HCT116 (cell line): ENCODE data around the gene KNCN. TPM values are rescaled to one million over a fixed set of nuclear protein-coding genes. Genes with fewer than 3 reads are reported as not detected.

Source experiments
- ATAC-seq: fragments of 200-7000 bp; cut with Tn5 transposase; 2 replicates; pipeline ENCODE4 v1.9.1; 2020; ENCODE audit warnings: mild to moderate bottlenecking, moderate library complexity
- BruUV-seq: library from RNA; stranded (reverse); fragments of 400-500 nt; replicated peaks from 2 replicates; lab custom pipeline; 2021; lab: Mats Ljungman, UMichigan
- CTCF ChIA-PET: fragments of 300-600 bp; sonication (Branson Sonifier 250); formaldehyde crosslinking; loops from one replicate; lab custom pipeline; 2021; ENCODE audit warnings: antibody characterized with exemption; lab: Charles Lee
- POLR2A ChIA-PET: fragments of 300-600, 350-600 bp; sonication (Branson Sonifier 250); formaldehyde crosslinking; loops from one replicate; lab custom pipeline; 2021; ENCODE audit warnings: antibody characterized with exemption; lab: Charles Lee
- RAD21 ChIA-PET, 2 experiments: fragments of 300-600 bp; sonication (Branson Sonifier 250); formaldehyde crosslinking; loops; one replicate each; lab custom pipeline; 2023; ENCODE audit warnings: low total read pairs in 2 of 2; ENCODE audit not compliant: uncharacterized antibody in 2 of 2, unreplicated experiment in 2 of 2, low non-redundant PET in 1 of 2; lab: Charles Lee
- DNase-seq: peaks from one replicate; pipeline ENCODE4 v3.0.0-alpha.2; 2010; ENCODE audit warnings: low read depth, low spot score
- H2AFZ ChIP-seq: fragments of 200-600 bp; shearing (Covaris generic), sonication (generic); 2 replicates; pipeline ENCODE4 v1.6.1; 2017; ENCODE audit warnings: low read depth, mixed run types, mixed read lengths, antibody characterized with exemption, low read length; ENCODE audit not compliant: poor library complexity, severe bottlenecking
- H3K27ac ChIP-seq: 2 replicates; pipeline ENCODE4 v1.5.1; 2012; ENCODE audit warnings: low read depth, low read length
- H3K27me3 ChIP-seq: fragments of 200-600 bp; sonication (generic); 2 replicates; pipeline ENCODE4 v1.6.1; 2016; ENCODE audit warnings: mixed run types, low read length, mixed read lengths; ENCODE audit not compliant: insufficient read depth
- H3K36me3 ChIP-seq, 2 experiments: fragments of 200-500 bp in 1 of 2; fragments of 200-600 bp in 1 of 2; sonication (Bioruptor generic) in 1 of 2; sonication (generic) in 1 of 2; 2 replicates each; pipeline versions ENCODE4 v1.5.1 to v1.6.1; 2014 to 2016; ENCODE audit warnings: low read length in 2 of 2, inconsistent platforms in 1 of 2, mixed read lengths in 1 of 2, mixed run types in 1 of 2; ENCODE audit not compliant: insufficient read depth in 2 of 2, control insufficient read depth in 1 of 2
- H3K4me1 ChIP-seq, 2 experiments: fragments of 200-600 bp in 1 of 2; sonication (generic) in 1 of 2; 2 replicates each; pipeline versions ENCODE4 v1.5.1 to v1.6.1; 2012 to 2017; ENCODE audit warnings: low read length in 2 of 2, inconsistent platforms in 1 of 2, mild to moderate bottlenecking in 1 of 2, mixed read lengths in 1 of 2, mixed run types in 1 of 2, moderate library complexity in 1 of 2; ENCODE audit not compliant: insufficient read depth in 2 of 2, control insufficient read depth in 1 of 2
- H3K4me2 ChIP-seq: fragments of 200-600 bp; sonication (generic); 2 replicates; pipeline ENCODE4 v1.6.1; 2017; ENCODE audit warnings: mixed run types, low read length, mixed read lengths
- H3K4me3 ChIP-seq, 2 experiments: fragments of 200-600 bp in 1 of 2; sonication (generic) in 1 of 2; replicated peaks in 1 of 2; 2 replicates each; pipeline ENCODE4 v1.5.1; 2011 to 2016; ENCODE audit warnings: low read length in 2 of 2, control low read depth in 1 of 2, low read depth in 1 of 2, mild to moderate bottlenecking in 1 of 2, mixed read lengths in 1 of 2, mixed run types in 1 of 2
- H3K79me2 ChIP-seq: fragments of 200-600 bp; sonication (generic); 2 replicates; pipeline ENCODE4 v1.6.1; 2017; ENCODE audit warnings: mild to moderate bottlenecking, mixed run types, low read length, moderate library complexity, mixed read lengths; ENCODE audit not compliant: insufficient read depth
- H3K9ac ChIP-seq: fragments of 200-600 bp; sonication (generic); 2 replicates; pipeline ENCODE4 v1.6.1; 2016; ENCODE audit warnings: low read length, mixed read lengths
- H3K9me2 ChIP-seq: fragments of 200-600 bp; sonication (generic), shearing (Covaris generic); 2 replicates; pipeline ENCODE4 v1.6.1; 2017; ENCODE audit warnings: mixed run types, mild to moderate bottlenecking, moderate library complexity; ENCODE audit not compliant: insufficient read depth
- H3K9me3 ChIP-seq, 2 experiments: fragments of 200-500 bp in 1 of 2; fragments of 200-600 bp in 1 of 2; sonication (Bioruptor generic) in 1 of 2; sonication (generic) in 1 of 2; 2 replicates each; pipeline ENCODE4 v1.6.1; 2014 to 2017; ENCODE audit warnings: low read length in 2 of 2, mixed read lengths in 2 of 2, inconsistent platforms in 1 of 2, low read depth in 1 of 2, mild to moderate bottlenecking in 1 of 2, mixed run types in 1 of 2, moderate library complexity in 1 of 2; ENCODE audit not compliant: control insufficient read depth in 1 of 2, insufficient read depth in 1 of 2
- H4K20me1 ChIP-seq: fragments of 200-600 bp; sonication (generic), shearing (Covaris generic); 2 replicates; pipeline ENCODE4 v1.6.1; 2017; ENCODE audit warnings: mixed run types, mild to moderate bottlenecking, moderate library complexity; ENCODE audit not compliant: insufficient read depth
- ATF3 ChIP-seq: IDR thresholded peaks from 2 replicates; pipeline ENCODE4 v1.6.1; 2012
- CBX3 ChIP-seq: IDR thresholded peaks from 2 replicates; pipeline ENCODE4 v1.6.1; 2012; ENCODE audit warnings: low read depth
- CEBPB ChIP-seq: IDR thresholded peaks from 2 replicates; pipeline ENCODE4 v1.6.1; 2012; ENCODE audit warnings: low read depth
- CTCF ChIP-seq, 3 experiments: fragments of 200-600 bp in 1 of 3; sonication (generic) in 1 of 3; IDR thresholded peaks in 2 of 3; conservative IDR thresholded peaks in 1 of 3; 2 replicates each; pipeline ENCODE4 v1.5.1; 2012 to 2017; ENCODE audit warnings: low read depth in 2 of 3, low read length in 2 of 3, antibody characterized with exemption in 1 of 3, borderline replicate concordance in 1 of 3, control low read depth in 1 of 3, mild to moderate bottlenecking in 1 of 3, mixed read lengths in 1 of 3, mixed run types in 1 of 3, moderate library complexity in 1 of 3; ENCODE audit not compliant: insufficient read depth in 1 of 3
- EGR1 ChIP-seq: IDR thresholded peaks from 2 replicates; pipeline ENCODE4 v1.6.1; 2012; ENCODE audit warnings: low read depth
- EZH2phosphoT487 ChIP-seq: fragments of 200-600 bp; IDR thresholded peaks from 2 replicates; pipeline ENCODE4 v1.6.1; 2018; ENCODE audit warnings: antibody characterized with exemption, borderline replicate concordance
- JUND ChIP-seq: IDR thresholded peaks from 2 replicates; pipeline ENCODE4 v1.6.1; 2012
- MAX ChIP-seq: IDR thresholded peaks from 2 replicates; pipeline ENCODE4 v1.6.1; 2012
- POLR2AphosphoS5 ChIP-seq: IDR thresholded peaks from 2 replicates; pipeline ENCODE4 v1.6.1; 2011; ENCODE audit warnings: mild to moderate bottlenecking, low read depth, low read length, moderate library complexity
- RAD21 ChIP-seq: IDR thresholded peaks from 2 replicates; pipeline ENCODE4 v1.6.1; 2012; ENCODE audit warnings: low read depth, mild to moderate bottlenecking
- SRF ChIP-seq: IDR thresholded peaks from 2 replicates; pipeline ENCODE4 v1.6.1; 2012; ENCODE audit warnings: low read depth
- YY1 ChIP-seq: IDR thresholded peaks from 2 replicates; pipeline ENCODE4 v1.6.1; 2011; ENCODE audit warnings: low read length, low read depth, moderate library complexity, mild to moderate bottlenecking; ENCODE audit not compliant: insufficient replicate concordance; ENCODE audit errors: extremely low read depth
- ZNF274 ChIP-seq: fragments of 200-500 bp; sonication (Bioruptor generic); IDR thresholded peaks from 2 replicates; pipeline ENCODE4 v1.6.1; 2014; ENCODE audit warnings: mild to moderate bottlenecking, low read depth, low read length, inconsistent platforms
- intact Hi-C: fragments of 100-400 bp; cut with micrococcal nuclease; formaldehyde crosslinking; loops from 2 replicates; pipeline ENCODE4 v1.10.0; 2022
- total RNA-seq: library from RNA; stranded (reverse); gene quantifications from one replicate; pipeline ENCODE4 v1.2.1, GENCODE V29; 2021; ENCODE audit not compliant: unreplicated experiment
- TF ChIP-seq, protein P1 (sequence below): IDR thresholded peaks from 2 replicates; pipeline ENCODE4 v1.6.1; 2011; ENCODE audit warnings: mild to moderate bottlenecking, low read length, moderate library complexity; ENCODE audit not compliant: insufficient replicate concordance; ENCODE audit errors: extremely low read depth

Gene KNCN
- total RNA-seq, 1 experiment from 2014 or later = not detected

DNA sequence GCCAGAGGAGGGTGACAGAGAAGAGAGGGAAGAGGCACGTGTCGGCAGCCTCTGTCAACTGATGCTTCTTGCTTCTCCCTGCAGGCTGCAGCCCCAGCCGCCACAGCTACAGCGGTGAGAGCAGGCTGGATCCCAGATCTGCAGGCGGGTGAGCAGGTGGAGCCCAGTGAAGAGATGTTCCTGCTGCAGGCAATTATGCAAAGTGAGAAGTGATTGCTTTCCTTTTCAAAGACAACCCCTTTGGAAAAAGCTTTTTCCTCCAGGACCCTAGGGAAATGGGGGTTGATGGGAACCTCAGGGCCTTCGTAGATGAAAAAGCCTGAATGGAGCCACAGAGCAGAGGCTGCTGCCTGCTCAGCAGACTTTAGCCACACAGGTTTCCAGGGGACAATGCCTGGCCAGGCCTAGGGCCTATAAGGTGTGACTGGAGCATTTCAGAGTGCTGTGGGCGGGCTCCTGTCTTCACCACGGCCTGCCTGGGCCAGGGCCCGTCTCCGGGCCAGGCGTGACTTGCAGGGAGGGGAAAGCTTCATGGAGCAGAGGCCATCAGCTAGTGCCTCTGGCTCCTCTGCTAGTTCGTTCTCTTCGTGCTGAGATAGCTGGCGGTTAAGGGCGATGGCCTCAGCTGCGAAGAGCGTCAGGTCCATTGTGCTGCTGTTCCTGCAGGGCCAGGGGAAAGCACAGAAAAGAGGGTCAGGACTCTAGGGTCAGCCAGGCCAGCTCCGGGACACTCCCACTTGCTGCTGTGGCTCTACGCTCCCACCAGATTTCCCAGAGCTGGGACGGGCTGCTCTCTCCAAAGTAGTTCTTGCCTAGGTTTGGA lies 6.9 kb upstream of the KNCN start:
- H3K79me2 ChIP-seq = no peaks in the 10 kb centered on the region
- ChIA-PET CTCF (interaction anchor here (1.0 kb wide), 1 partner anchor 116 kb away, joined by 3 read pairs; no protein-coding TSS in a partner anchor), RAD21 (no interaction called here), POLR2A (no interaction called here)
- peaks cover 0 to 2% of the 10 kb centered on the region in 2 experiments; a peak in 2 of 4 replicates for H3K36me3 ChIP-seq
- no peak overlapping the region for H3K27ac ChIP-seq
- no TSS peak for BruUV-seq
- H3K9ac ChIP-seq = no peak overlapping the region
- no peak overlapping the region for H3K4me2 ChIP-seq
- H3K4me3 ChIP-seq = no peak overlapping the region
- H3K27me3 ChIP-seq = no peaks in the 10 kb centered on the region
- H3K4me1 ChIP-seq = peaks cover 0 to 7% of the 10 kb centered on the region in 2 experiments; a peak in 2 of 4 replicates
- no peaks in the 10 kb centered on the region; the same call in 1 of the 2 replicates for H4K20me1 ChIP-seq
- ATAC-seq (no peak), DNase-seq (no peak)
- intact Hi-C loops = no loop called here
- no peaks in the 10 kb centered on the region for H3K9me3 ChIP-seq
- no peak overlapping the region for H2AFZ ChIP-seq
- no peaks in the 10 kb centered on the region for H3K9me2 ChIP-seq
- TF ChIP-seq MAX = no peak
- TF ChIP-seq JUND = no peak
- no peak for TF ChIP-seq CEBPB

DNA sequence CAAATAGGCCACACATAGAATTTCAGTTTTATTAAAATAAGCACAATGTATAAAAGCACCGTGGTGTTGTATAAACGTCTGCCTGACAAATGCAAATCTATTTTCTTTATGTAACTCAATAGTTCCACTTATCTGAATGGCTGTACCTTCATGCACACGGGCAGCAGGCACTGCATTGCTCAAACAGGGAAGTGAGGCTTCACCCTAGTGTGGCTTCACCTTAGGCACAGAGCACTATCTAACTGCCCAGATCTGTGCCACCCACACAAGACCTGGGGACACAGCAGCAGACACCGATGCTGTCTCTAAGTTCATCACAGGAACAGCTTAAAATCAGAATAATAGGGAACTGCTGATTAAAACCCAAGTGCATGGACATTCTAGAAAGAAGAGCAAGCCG lies 6.0 kb upstream of the KNCN start:
- Histone ChIP-seq H3K79me2 (no peaks in the 10 kb centered on the region), H3K9ac (no peak overlapping the region), H3K9me3 (no peaks in the 10 kb centered on the region), H3K4me2 (no peak overlapping the region), H2AFZ (no peak overlapping the region), H4K20me1 (no peaks in the 10 kb centered on the region; the same call in 1 of the 2 replicates), H3K4me1 (peaks cover 0 to 7% of the 10 kb centered on the region in 2 experiments; a peak in 2 of 4 replicates), H3K27ac (no peak overlapping the region), H3K27me3 (no peaks in the 10 kb centered on the region), H3K9me2 (no peaks in the 10 kb centered on the region), H3K4me3 (no peak overlapping the region), H3K36me3 (no peaks in the 10 kb centered on the region; a peak in 2 of 4 replicates)
- intact Hi-C loops = no loop called here
- ChIA-PET CTCF (interaction anchor here (1.0 kb wide), 1 partner anchor 115 kb away, joined by 3 read pairs; no protein-coding TSS in a partner anchor), RAD21 (no interaction called here), POLR2A (no interaction called here)
- BruUV-seq = TSS peak; percentile 35
- no peak for DNase-seq
- no peak for ATAC-seq
- TF ChIP-seq EZH2phosphoT487 = no peak
- TF ChIP-seq ATF3 = no peak
- no peak for TF ChIP-seq SRF
- TF ChIP-seq JUND = no peak
- no peak for TF ChIP-seq CBX3
- no peak for TF ChIP-seq POLR2AphosphoS5
- no peak for TF ChIP-seq EGR1
- TF ChIP-seq ZNF274 = no peak
- no peak for TF ChIP-seq RAD21
- TF ChIP-seq, protein P1, sequence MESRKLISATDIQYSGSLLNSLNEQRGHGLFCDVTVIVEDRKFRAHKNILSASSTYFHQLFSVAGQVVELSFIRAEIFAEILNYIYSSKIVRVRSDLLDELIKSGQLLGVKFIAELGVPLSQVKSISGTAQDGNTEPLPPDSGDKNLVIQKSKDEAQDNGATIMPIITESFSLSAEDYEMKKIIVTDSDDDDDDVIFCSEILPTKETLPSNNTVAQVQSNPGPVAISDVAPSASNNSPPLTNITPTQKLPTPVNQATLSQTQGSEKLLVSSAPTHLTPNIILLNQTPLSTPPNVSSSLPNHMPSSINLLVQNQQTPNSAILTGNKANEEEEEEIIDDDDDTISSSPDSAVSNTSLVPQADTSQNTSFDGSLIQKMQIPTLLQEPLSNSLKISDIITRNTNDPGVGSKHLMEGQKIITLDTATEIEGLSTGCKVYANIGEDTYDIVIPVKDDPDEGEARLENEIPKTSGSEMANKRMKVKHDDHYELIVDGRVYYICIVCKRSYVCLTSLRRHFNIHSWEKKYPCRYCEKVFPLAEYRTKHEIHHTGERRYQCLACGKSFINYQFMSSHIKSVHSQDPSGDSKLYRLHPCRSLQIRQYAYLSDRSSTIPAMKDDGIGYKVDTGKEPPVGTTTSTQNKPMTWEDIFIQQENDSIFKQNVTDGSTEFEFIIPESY = no peak
- TF ChIP-seq CTCF (IDR thresholded peaks at IDR 0.05 in 2 of 3, conservative IDR thresholded peaks at IDR 0.05 in 1 of 3; ENCODE audit: borderline replicate concordance in 1 of 3, insufficient read depth in 1 of 3, low read depth in 2 of 3, low read length in 2 of 3) = no peak
- TF ChIP-seq MAX = no peak
- TF ChIP-seq YY1 = no peak
